Activated CD4-positive, alpha-beta T cell treated with anti-CD3 and anti-CD28 coated beads, Interleukin-10, Interleukin-2, amounts not matched to agents 100 ng/mL and 50 ng/mL, durations not matched to agents 16 hours and 8 hours (primary cell): ENCODE measurements around the gene PLXNA4.

Source experiments
- DNase-seq: peaks from one replicate; pipeline ENCODE4 v3.0.0-alpha.2; 2020

PLXNA4 gene

DNA sequence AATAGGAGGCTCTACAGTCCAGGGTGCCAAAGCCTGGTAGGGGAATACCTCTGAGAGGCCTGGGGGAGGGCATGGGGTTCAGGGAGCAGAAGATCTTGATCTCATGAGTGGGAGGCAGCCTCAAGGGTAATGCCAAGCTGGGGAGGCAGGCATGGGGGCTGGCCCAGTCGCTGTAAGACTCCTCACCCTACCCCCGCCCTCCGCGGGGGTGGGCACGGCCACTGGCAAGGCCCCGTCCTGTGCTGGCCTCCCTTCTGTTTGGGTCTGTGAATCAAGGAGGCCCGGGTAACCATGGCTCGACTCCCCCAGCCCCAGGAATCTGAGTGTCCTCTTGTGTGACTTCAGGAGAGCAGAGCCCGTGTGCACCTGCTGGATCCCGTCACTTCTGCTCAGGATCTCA lies 473.9 kb downstream of the PLXNA4 start:
- no peak for DNase-seq

DNA sequence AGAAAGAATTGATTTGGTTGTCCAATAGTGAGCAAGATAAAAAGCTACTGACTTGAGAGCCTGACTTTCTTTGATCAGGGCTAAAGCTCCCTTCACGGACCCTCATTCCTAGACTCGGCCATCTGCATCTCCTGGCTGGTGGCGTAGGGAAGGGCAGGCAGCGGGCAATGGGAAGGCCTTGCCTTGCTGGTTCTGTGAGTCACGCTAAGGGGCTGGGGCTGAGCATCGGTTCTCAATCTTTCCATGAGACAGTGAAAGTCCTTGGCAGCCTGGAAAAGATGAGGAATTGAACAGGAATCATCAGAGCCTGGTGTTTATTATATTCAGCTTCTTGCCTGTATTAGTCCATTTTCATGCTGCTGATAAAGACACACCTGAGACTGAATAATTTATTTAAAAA lies 475.3 kb downstream of the PLXNA4 start:
- no peak for DNase-seq

DNA sequence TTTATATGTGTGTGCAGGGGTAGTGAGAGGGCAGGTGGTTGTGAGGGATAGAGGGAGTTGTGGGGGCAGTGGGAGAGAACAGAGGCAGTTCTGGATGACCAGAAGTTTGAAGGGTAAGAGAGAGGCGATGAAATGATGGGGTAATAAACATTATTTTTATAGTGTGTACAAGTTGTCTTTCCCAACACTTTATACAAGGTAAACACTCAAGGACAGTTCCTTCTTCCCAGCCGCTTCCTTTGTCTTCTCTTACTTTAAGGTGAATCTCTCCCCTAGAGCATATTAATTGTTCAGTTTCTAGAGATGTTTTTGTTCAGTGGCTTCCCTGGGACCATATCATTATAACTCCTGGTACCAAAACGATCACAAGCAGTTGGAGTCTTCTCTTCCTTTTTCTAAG lies 475.8 kb downstream of the PLXNA4 start:
- no peak for DNase-seq

GRCh38 chr7:132099163-132099562 lies 477.1 kb downstream of the PLXNA4 start:
- no peak for DNase-seq

DNA sequence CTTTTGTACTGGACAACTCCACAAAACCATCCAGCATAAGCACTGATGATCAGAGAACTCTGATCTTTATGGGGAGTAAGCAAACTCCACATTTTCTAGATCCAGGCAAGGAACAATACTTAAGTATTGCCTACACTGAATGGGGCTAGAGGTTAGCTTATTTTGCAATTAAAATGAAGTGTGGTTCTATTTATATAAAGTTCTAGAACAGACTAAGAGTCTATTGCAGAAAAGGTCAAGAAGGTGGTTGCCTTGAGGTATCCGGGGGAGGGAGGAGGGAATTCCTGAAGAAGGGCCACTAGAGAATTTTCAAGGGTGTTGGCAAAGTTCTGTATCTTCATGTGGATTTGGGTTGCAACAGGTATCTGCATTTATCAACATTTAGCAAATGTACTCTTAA lies 477.9 kb downstream of the PLXNA4 start:
- DNase-seq: no peak

DNA sequence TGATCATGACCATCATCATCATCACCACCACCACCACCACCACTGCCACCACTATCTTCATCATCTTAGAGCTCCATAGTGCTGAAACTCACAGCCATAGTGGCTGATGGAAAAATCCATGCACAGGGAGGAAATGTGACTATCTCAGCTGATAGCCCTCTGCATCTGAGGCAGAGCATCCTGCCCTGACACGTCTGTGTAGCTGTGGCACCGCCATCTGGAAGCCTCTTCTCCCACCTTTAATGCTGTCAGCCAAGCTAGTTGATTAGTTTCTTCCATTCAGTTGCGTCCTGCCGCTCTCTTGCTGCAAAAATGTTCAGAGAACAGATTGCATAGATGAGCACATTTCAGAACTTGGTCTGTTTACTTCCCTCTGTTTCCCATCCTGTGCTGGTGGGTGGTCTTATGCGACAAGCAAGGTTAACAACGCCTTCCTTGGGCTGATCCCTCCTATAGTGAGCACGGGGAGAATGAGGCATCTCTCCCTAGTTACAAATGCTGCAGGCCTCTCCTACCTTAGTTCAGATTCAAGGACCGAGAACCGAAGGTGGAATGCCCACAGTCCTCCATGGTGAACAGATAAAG lies 478.6 kb downstream of the PLXNA4 start:
- no peak for DNase-seq

GRCh38 chr7:132095111-132095765 lies 481.0 kb downstream of the PLXNA4 start:
- no peak for DNase-seq

GRCh38 chr7:132092106-132092505 lies 484.2 kb downstream of the PLXNA4 start:
- no peak for DNase-seq

DNA sequence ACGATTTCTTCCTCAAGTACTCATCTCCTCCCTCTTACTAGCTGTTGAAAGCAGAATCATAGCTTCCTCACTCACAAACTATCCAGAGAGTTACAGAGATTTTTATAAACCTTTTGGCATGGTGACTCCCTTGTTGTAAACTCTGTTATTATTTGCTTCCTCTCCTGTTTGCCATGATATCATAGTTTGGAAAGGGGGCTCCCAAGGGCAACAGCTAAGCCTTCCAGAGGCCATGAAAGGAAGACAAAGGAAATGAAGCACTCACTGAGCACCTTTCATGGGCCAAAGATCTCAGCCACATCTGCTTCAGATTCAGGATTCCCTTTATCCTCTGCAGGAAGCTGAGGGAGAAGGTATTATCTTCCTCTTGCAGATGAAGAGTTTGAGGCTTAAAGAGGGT lies 484.6 kb downstream of the PLXNA4 start:
- DNase-seq: no peak

DNA sequence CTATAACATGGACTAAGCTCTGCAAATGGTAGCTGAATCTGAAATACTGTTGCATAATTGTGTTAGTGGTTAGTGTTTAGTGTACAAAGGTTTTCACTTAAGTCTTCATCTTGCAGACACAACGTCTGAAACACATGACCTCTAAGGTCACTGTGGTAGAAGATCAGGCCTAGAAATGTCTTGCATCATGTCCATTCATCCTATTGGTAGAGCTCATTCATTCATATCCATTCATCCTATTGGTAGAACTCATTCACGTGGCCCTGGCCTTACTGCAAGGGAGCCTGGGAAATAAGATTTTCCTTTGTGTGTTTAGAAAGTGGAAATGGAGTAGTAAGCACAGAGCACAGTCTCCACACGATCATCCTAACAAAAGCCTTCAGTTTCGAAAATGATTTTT lies 485.8 kb downstream of the PLXNA4 start:
- DNase-seq: no peak

GRCh38 chr7:132089356-132089755 lies 486.9 kb downstream of the PLXNA4 start:
- DNase-seq: no peak

GRCh38 chr7:132087421-132087820 lies 488.8 kb downstream of the PLXNA4 start:
- no peak for DNase-seq

DNA sequence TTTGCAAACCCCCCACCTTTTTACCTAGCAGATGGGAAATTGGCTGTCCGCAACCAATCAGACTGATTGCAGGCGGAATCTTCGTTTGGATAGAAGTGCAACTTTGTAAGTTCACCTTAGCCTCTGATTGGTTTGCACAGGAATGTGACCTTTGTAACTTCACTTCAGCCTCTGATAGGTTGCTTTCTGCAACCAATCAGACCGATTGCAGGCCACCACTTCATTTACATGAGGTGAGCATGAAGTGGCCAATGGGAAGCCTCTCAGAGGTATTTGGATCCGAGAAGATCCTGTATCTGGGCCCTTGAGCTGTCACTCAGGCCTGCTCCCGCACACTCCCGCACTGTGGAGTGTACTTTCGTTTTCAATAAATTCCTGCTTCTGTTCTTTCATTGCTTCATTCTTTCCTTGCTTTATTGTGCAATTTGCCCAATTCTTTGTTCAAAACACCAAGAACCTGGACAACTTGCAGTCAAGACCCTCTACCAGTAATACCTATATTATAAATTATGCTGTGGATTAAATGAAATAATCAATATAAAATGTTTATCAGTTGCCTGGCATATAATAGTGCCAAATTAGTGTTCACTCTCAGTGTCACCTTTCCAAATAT lies 491.4 kb downstream of the PLXNA4 start:
- no peak for DNase-seq

- no peak for DNase-seq
Measured at GRCh38 chr7:132083537-132084123, 492.6 kb downstream of the PLXNA4 start.

- no peak for DNase-seq
Measured at GRCh38 chr7:132083126-132083525, 493.1 kb downstream of the PLXNA4 start.

DNA sequence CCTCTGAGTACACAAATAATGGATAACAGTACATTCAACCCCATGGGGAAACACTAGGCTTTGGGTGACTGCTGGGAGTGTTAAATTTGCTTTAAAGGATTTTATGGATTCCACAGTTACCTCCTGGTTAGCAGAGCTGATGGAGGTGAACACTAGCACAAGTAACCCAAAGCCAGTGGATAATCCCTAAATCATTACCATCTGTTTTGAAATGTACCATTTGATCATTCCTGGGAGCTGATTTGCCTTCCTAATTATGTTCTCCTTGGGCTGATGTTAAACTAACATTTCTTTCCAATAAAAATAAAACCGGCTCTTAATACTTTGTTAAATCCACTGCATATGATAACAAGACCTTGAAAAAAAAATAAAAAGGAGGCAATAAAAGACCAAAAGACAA lies 493.9 kb downstream of the PLXNA4 start:
- DNase-seq: no peak

GRCh38 chr7:132081686-132082085 lies 494.6 kb downstream of the PLXNA4 start:
- no peak for DNase-seq

GRCh38 chr7:132080967-132081668 lies 495.2 kb downstream of the PLXNA4 start:
- DNase-seq: no peak

- DNase-seq: no peak
Measured at GRCh38 chr7:132080467-132080866, 495.8 kb downstream of the PLXNA4 start.

DNA sequence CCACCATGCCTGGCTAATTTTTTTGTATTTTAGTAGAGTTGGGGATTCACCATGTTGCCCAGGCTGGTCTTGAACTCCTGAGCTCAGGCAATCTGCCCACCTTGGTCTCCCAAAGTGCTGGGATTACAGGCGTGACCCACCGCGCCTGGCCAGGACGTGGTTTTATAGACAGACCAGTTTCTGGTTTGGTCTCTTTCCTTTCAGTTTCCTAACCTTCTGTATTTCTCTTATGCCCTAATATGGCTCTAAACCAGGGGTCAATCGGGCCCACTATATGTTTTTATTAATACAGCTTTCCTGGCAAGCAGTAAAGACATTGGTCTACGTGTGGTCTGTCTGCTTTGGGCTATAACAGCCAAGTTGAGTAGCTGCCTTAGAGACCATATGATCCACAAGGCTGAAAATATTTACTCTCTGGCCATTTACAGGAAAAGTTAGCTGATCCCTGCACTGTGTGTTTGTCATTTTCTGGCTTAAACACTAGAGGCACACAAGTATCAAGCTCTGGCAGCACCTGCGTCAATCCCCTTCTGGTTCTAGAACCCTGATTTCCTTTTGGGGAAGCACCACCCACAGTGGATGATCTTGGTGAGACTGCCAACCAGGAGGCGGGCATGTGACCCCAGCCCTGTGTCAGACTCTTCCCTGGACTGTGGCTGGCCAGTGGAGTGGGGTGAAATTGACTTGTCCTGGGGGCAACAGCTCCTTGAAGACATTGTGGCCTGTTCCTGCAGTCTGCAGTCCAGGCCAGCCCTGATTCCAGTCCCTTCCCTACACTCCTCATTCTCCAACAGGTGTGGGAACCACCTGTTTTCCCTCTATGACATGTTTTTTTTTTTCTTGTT lies 497.2 kb downstream of the PLXNA4 start:
- DNase-seq: no peak

- DNase-seq: no peak
Measured at GRCh38 chr7:132077971-132078685, 498.1 kb downstream of the PLXNA4 start.
